ENCODE results near the gene NDUFAF5. TPM values are rescaled to one million over a fixed set of nuclear protein-coding genes. Genes with fewer than 3 reads are reported as not detected.
A peak's percentile ranks its signal among the peaks of the same experiment; 100 is the strongest.

Gene NDUFAF5
- total RNA-seq, 6 donors from 2014 or later: 12.0 to 53.4 (median 17.7) TPM

- Histone ChIP-seq H3K4me3 (no peak overlapping the region), H3K36me3 (no peaks in the 10 kb centered on the region), H3K4me1 (no peaks in the 10 kb centered on the region), H3K27ac (no peak overlapping the region), H3K9me3 (no peaks in the 10 kb centered on the region), H3K27me3 (no peaks in the 10 kb centered on the region)
- DNase-seq (no peak), ATAC-seq (ENCODE audit: low FRiP score in 2 of 2) (peak in 1 of 2 donors; percentile 95)
- TF ChIP-seq, protein P1, sequence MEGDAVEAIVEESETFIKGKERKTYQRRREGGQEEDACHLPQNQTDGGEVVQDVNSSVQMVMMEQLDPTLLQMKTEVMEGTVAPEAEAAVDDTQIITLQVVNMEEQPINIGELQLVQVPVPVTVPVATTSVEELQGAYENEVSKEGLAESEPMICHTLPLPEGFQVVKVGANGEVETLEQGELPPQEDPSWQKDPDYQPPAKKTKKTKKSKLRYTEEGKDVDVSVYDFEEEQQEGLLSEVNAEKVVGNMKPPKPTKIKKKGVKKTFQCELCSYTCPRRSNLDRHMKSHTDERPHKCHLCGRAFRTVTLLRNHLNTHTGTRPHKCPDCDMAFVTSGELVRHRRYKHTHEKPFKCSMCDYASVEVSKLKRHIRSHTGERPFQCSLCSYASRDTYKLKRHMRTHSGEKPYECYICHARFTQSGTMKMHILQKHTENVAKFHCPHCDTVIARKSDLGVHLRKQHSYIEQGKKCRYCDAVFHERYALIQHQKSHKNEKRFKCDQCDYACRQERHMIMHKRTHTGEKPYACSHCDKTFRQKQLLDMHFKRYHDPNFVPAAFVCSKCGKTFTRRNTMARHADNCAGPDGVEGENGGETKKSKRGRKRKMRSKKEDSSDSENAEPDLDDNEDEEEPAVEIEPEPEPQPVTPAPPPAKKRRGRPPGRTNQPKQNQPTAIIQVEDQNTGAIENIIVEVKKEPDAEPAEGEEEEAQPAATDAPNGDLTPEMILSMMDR (IDR thresholded peaks at IDR 0.05): no peak
- TF ChIP-seq EP300 (IDR thresholded peaks at IDR 0.05): no peak
- no peak for TF ChIP-seq POLR2A (IDR thresholded peaks at IDR 0.05)
- no peak for TF ChIP-seq POLR2AphosphoS5 (IDR thresholded peaks at IDR 0.05)
- 54 to 63% methylated on average over 4 of the region's 4 CpGs for WGBS, 2 donors
Measured at GRCh38 chr20:13839421-13840092, 54.7 kb downstream of the NDUFAF5 start.

GRCh38 chr20:13840093-13840465 lies 55.3 kb downstream of the NDUFAF5 start:
- DNase-seq (no peak), ATAC-seq (ENCODE audit: low FRiP score in 2 of 2) (no peak)
- H3K4me3 ChIP-seq: no peak overlapping the region
- no peaks in the 10 kb centered on the region for H3K9me3 ChIP-seq
- TF ChIP-seq, protein P1 (IDR thresholded peaks at IDR 0.05): no peak
- TF ChIP-seq POLR2AphosphoS5 (IDR thresholded peaks at IDR 0.05): no peak
- TF ChIP-seq POLR2A (IDR thresholded peaks at IDR 0.05): no peak
- no peak for TF ChIP-seq EP300 (IDR thresholded peaks at IDR 0.05)
- H3K36me3 ChIP-seq: no peaks in the 10 kb centered on the region
- 82 to 90% methylated on average over 1 to 4 of the region's 4 CpGs for WGBS, 2 donors
- H3K27me3 ChIP-seq: no peaks in the 10 kb centered on the region
- no peak overlapping the region for H3K27ac ChIP-seq
- no peaks in the 10 kb centered on the region for H3K4me1 ChIP-seq

- ATAC-seq (ENCODE audit: low FRiP score in 2 of 2) (no peak), DNase-seq (no peak)
- no peak overlapping the region for H3K27ac ChIP-seq
- WGBS, 2 donors: 64 to 76% methylated on average over 3 of the region's 3 CpGs
- TF ChIP-seq POLR2AphosphoS5 (IDR thresholded peaks at IDR 0.05) (no peak), POLR2A (IDR thresholded peaks at IDR 0.05) (no peak), EP300 (IDR thresholded peaks at IDR 0.05) (no peak)
- TF ChIP-seq, protein P1 (IDR thresholded peaks at IDR 0.05): no peak
- no peaks in the 10 kb centered on the region for H3K27me3 ChIP-seq
- no peaks in the 10 kb centered on the region for H3K36me3 ChIP-seq
- H3K4me1 ChIP-seq: no peaks in the 10 kb centered on the region
- no peaks in the 10 kb centered on the region for H3K9me3 ChIP-seq
- no peak overlapping the region for H3K4me3 ChIP-seq
Measured at GRCh38 chr20:13841206-13841605, 56.4 kb downstream of the NDUFAF5 start.

DNA sequence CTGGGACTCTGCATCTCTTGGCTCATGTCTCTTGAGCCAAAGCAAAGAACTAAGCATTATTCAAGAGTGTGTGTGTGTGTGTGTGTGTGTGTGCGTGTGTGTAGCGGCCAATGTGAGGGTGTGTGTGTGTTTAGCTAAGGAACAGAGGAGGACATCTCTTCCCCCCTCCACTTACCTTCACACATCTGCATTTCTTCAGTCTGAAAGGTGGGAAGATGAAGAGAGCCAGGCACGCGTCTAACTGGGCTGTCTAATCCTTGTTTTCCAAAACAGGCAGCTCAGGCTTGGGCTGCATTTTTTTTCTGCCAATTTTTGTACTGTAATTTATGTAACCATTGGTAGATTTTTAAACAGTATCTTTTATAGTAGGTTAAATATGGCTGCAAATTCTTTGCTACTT lies 59.5 kb downstream of the NDUFAF5 start:
- H3K27ac ChIP-seq: no peak overlapping the region
- TF ChIP-seq, protein P1 (IDR thresholded peaks at IDR 0.05): no peak
- no peak for TF ChIP-seq POLR2A (IDR thresholded peaks at IDR 0.05)
- no peak for TF ChIP-seq EP300 (IDR thresholded peaks at IDR 0.05)
- TF ChIP-seq POLR2AphosphoS5 (IDR thresholded peaks at IDR 0.05): no peak
- no peak for ATAC-seq (ENCODE audit: low FRiP score in 2 of 2)

GRCh38 chr20:13851279-13851678 lies 66.5 kb downstream of the NDUFAF5 start:
- no peak for ATAC-seq (ENCODE audit: low FRiP score in 2 of 2)
- DNase-seq: no peak
- Histone ChIP-seq H3K27ac (no peak overlapping the region), H3K27me3 (no peaks in the 10 kb centered on the region), H3K4me3 (no peak overlapping the region), H3K36me3 (no peaks in the 10 kb centered on the region), H3K9me3 (no peaks in the 10 kb centered on the region), H3K4me1 (no peaks in the 10 kb centered on the region)
- 83 to 85% methylated on average over 2 of the region's 2 CpGs for WGBS, 2 donors
- TF ChIP-seq POLR2AphosphoS5 (IDR thresholded peaks at IDR 0.05): no peak
- TF ChIP-seq POLR2A (IDR thresholded peaks at IDR 0.05): no peak
- TF ChIP-seq, protein P1 (IDR thresholded peaks at IDR 0.05): no peak
- TF ChIP-seq EP300 (IDR thresholded peaks at IDR 0.05): no peak

More for the DNA sequence above, 59.5 kb downstream of the NDUFAF5 start:
- no peak for DNase-seq
- Histone ChIP-seq H3K4me1 (no peaks in the 10 kb centered on the region), H3K4me3 (no peak overlapping the region), H3K36me3 (no peaks in the 10 kb centered on the region), H3K27me3 (no peaks in the 10 kb centered on the region), H3K9me3 (no peaks in the 10 kb centered on the region)
- 67 to 86% methylated on average over 4 of the region's 4 CpGs for WGBS, 2 donors

All from upper lobe of left lung (tissue), 6 donors.